ENCODE results near the gene CNPPD1.

CNPPD1 gene

GRCh38 chr2:219178377-219179175 is 1.9 kb upstream of the CNPPD1 start:
- peak; percentile 65 for DNase-seq

- DNase-seq: peak; percentile 94
These were observed 1.0 kb upstream of the CNPPD1 start, which contains the start of gene RETREG2 for GRCh38 chr2:219177552-219178376. Gene RETREG2 (plus strand): TSS chr2:219178275. CDS start chr2:219178353, 78 bp downstream.

- DNase-seq: no peak
These were observed 552 bp downstream of the CNPPD1 start for GRCh38 chr2:219175928-219176817.

- no peak for DNase-seq
These were observed 1.2 kb downstream of the CNPPD1 start for GRCh38 chr2:219175486-219175885.

- no peak for DNase-seq
These were observed 1.9 kb downstream of the CNPPD1 start for GRCh38 chr2:219174801-219175200.

GRCh38 chr2:219174146-219174545 is 2.6 kb downstream of the CNPPD1 start:
- no peak for DNase-seq

- DNase-seq: no peak
These were observed 3.5 kb downstream of the CNPPD1 start for GRCh38 chr2:219173176-219173575.

- no peak for DNase-seq
These were observed 4.2 kb downstream of the CNPPD1 start for GRCh38 chr2:219172231-219173154.

GRCh38 chr2:219171231-219171651 is 5.5 kb downstream of the CNPPD1 start:
- DNase-seq: peak; percentile 51

GRCh38 chr2:219169930-219170654 is 6.6 kb downstream of the CNPPD1 start, which contains the start of gene SLC23A3:
Gene SLC23A3 (minus strand): TSS chr2:219170029. CDS start chr2:219169984, 45 bp downstream.
- no peak for DNase-seq

GRCh38 chr2:219168932-219169331 is 7.8 kb downstream of the CNPPD1 start:
- DNase-seq: no peak

- no peak for DNase-seq
These were observed 8.2 kb downstream of the CNPPD1 start for GRCh38 chr2:219168526-219168925.

GRCh38 chr2:219167997-219168396 is 8.7 kb downstream of the CNPPD1 start:
- no peak for DNase-seq

- DNase-seq: no peak
These were observed 11.4 kb downstream of the CNPPD1 start for GRCh38 chr2:219165058-219165911.

- no peak for DNase-seq
These were observed 13.6 kb downstream of the CNPPD1 start for GRCh38 chr2:219163156-219163555.

- no peak for DNase-seq
These were observed 15.6 kb downstream of the CNPPD1 start for GRCh38 chr2:219161097-219161496.

GRCh38 chr2:219160186-219161017 is 16.3 kb downstream of the CNPPD1 start, which contains the start of gene NHEJ1:
Gene NHEJ1 (minus strand): TSS chr2:219160815. CDS start chr2:219158362, 2,453 bp downstream.
- DNase-seq: peak; percentile 99

- DNase-seq: no peak
These were observed 16.9 kb downstream of the CNPPD1 start for GRCh38 chr2:219159771-219160185.

- DNase-seq: no peak
These were observed 18.1 kb downstream of the CNPPD1 start for GRCh38 chr2:219158586-219158985.

Data from retina (tissue), 1 donor.